Panc1 (cell line): ENCODE measurements around the gene ARFIP1. TPM values are rescaled to one million over a fixed set of nuclear protein-coding genes. Genes with fewer than 3 reads are reported as not detected.

ENCODE experiments used
- ATAC-seq: fragments of 200-7000 bp; cut with Tn5 transposase; 2 replicates; pipeline ENCODE4 v1.9.1; 2020; ENCODE audit warnings: mild to moderate bottlenecking, moderate library complexity
- BruUV-seq: library from RNA; stranded (reverse); fragments of 400-500 nt; replicated peaks from 2 replicates; lab custom pipeline; 2021; lab: Mats Ljungman, UMichigan
- CTCF ChIA-PET: fragments of 300-600 bp; sonication (Branson Sonifier 250); formaldehyde crosslinking; loops from one replicate; lab custom pipeline; 2022; ENCODE audit warnings: antibody characterized with exemption; lab: Charles Lee
- POLR2A ChIA-PET: fragments of 300-600 bp; sonication (Branson Sonifier 250); formaldehyde crosslinking; loops from one replicate; lab custom pipeline; 2022; ENCODE audit warnings: antibody characterized with exemption; lab: Charles Lee
- DNase-seq: peaks from one replicate; pipeline ENCODE4 v3.0.0-alpha.2; 2010; ENCODE audit warnings: low read depth, low spot score
- H3K27ac ChIP-seq: 2 replicates; pipeline ENCODE4 v1.5.1; 2011; ENCODE audit warnings: mild to moderate bottlenecking, low read length, inconsistent platforms
- H3K27me3 ChIP-seq: fragments of 200-500 bp; sonication (Bioruptor generic); 2 replicates; pipeline ENCODE4 v1.6.0; 2014; ENCODE audit warnings: low read length, inconsistent platforms; ENCODE audit not compliant: control insufficient read depth, insufficient read depth
- H3K36me3 ChIP-seq: fragments of 200-500 bp; sonication (Bioruptor generic); 2 replicates; pipeline ENCODE4 v1.5.1; 2014; ENCODE audit warnings: inconsistent platforms, mild to moderate bottlenecking, low read length, moderate library complexity; ENCODE audit not compliant: control insufficient read depth, insufficient read depth
- H3K4me1 ChIP-seq: 2 replicates; pipeline ENCODE4 v1.5.1; 2011; ENCODE audit warnings: inconsistent platforms, mild to moderate bottlenecking, low read length, moderate library complexity; ENCODE audit not compliant: control insufficient read depth, insufficient read depth
- H3K4me3 ChIP-seq, 2 experiments: 2 replicates each; pipeline ENCODE4 v1.5.1; 2011 to 2012; ENCODE audit warnings: low read depth in 2 of 2, low read length in 2 of 2, mild to moderate bottlenecking in 2 of 2, inconsistent platforms in 1 of 2, moderate library complexity in 1 of 2
- H3K9me3 ChIP-seq: fragments of 200-500 bp; sonication (Bioruptor generic); 2 replicates; pipeline ENCODE4 v1.5.1; 2014; ENCODE audit warnings: low read depth, mild to moderate bottlenecking, inconsistent platforms, low read length, moderate library complexity; ENCODE audit not compliant: control insufficient read depth, insufficient read depth
- CTCF ChIP-seq: fragments of 450-650 bp; IDR thresholded peaks from 2 replicates; pipeline ENCODE4 v1.5.1; 2017; ENCODE audit warnings: mild to moderate bottlenecking
- POLR2AphosphoS5 ChIP-seq: IDR thresholded peaks from 2 replicates; pipeline ENCODE4 v1.6.1; 2012; ENCODE audit warnings: mild to moderate bottlenecking, low read depth, low read length, moderate library complexity
- SIN3A ChIP-seq: IDR thresholded peaks from 2 replicates; pipeline ENCODE4 v1.6.1; 2012; ENCODE audit warnings: low read depth, mild to moderate bottlenecking, low read length, moderate library complexity, borderline replicate concordance; ENCODE audit not compliant: insufficient read depth
- TCF7L2 ChIP-seq: IDR thresholded peaks from 2 replicates; pipeline ENCODE4 v1.6.1; 2011; ENCODE audit warnings: mild to moderate bottlenecking, low read depth, low read length, inconsistent platforms
- in situ Hi-C: cut with HindIII; loops from 2 replicates; pipeline ENCODE4 v1.10.0; 2016; ENCODE audit warnings: low sequenced_read_pairs, low pct_unique_long_range_greater_than_20kb
- intact Hi-C: fragments of 100-400 bp; cut with micrococcal nuclease; formaldehyde crosslinking; loops from one replicate; pipeline ENCODE4 v1.10.0; 2022; ENCODE audit not compliant: unreplicated experiment
- total RNA-seq: library from RNA; stranded (reverse); gene quantifications from one replicate; pipeline ENCODE4 v1.2.1, GENCODE V29; 2021; ENCODE audit not compliant: unreplicated experiment
- TF ChIP-seq, protein P1 (sequence below), 2 experiments: IDR thresholded peaks; 2 replicates each; pipeline ENCODE4 v1.6.1; 2011 to 2012; ENCODE audit warnings: low read depth in 2 of 2, control low read depth in 1 of 2, low read length in 1 of 2, mild to moderate bottlenecking in 1 of 2, moderate library complexity in 1 of 2; ENCODE audit not compliant: insufficient read depth in 1 of 2

The ARFIP1 gene
- total RNA-seq, 1 experiment from 2014 or later: 22.2 TPM

DNA sequence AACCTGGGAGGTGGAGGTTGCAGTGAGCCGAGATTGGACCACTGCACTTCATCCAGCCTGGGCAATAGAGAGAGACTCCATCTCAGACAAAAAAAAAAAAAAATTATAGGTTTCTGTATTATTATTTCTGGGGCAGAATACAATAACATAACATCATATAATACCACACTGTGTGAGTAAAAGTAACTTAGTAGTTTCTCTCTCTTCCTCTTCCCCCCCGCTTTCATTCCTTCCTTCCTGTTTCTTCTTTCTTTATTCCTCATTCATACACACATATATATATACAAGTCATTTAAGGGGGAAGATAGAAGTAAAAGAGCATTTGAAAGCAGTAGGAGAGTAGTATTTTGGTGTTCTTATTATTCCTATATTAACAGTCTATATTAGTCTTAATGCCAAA lies 100.5 kb downstream of the ARFIP1 start:
- no peaks in the 10 kb centered on the region for H3K36me3 ChIP-seq
- no peaks in the 10 kb centered on the region for H3K27me3 ChIP-seq
- intact Hi-C loops: no loop called here
- H3K27ac ChIP-seq: no peak overlapping the region
- ChIA-PET CTCF (no interaction called here), POLR2A (no interaction called here)
- no peaks in the 10 kb centered on the region for H3K9me3 ChIP-seq
- H3K4me3 ChIP-seq: no peak overlapping the region
- in situ Hi-C loops: no loop called here
- no peak for DNase-seq
- TF ChIP-seq TCF7L2: no peak
- TF ChIP-seq POLR2AphosphoS5: no peak
- no peak for TF ChIP-seq CTCF
- TF ChIP-seq SIN3A: no peak
- TF ChIP-seq, protein P1, sequence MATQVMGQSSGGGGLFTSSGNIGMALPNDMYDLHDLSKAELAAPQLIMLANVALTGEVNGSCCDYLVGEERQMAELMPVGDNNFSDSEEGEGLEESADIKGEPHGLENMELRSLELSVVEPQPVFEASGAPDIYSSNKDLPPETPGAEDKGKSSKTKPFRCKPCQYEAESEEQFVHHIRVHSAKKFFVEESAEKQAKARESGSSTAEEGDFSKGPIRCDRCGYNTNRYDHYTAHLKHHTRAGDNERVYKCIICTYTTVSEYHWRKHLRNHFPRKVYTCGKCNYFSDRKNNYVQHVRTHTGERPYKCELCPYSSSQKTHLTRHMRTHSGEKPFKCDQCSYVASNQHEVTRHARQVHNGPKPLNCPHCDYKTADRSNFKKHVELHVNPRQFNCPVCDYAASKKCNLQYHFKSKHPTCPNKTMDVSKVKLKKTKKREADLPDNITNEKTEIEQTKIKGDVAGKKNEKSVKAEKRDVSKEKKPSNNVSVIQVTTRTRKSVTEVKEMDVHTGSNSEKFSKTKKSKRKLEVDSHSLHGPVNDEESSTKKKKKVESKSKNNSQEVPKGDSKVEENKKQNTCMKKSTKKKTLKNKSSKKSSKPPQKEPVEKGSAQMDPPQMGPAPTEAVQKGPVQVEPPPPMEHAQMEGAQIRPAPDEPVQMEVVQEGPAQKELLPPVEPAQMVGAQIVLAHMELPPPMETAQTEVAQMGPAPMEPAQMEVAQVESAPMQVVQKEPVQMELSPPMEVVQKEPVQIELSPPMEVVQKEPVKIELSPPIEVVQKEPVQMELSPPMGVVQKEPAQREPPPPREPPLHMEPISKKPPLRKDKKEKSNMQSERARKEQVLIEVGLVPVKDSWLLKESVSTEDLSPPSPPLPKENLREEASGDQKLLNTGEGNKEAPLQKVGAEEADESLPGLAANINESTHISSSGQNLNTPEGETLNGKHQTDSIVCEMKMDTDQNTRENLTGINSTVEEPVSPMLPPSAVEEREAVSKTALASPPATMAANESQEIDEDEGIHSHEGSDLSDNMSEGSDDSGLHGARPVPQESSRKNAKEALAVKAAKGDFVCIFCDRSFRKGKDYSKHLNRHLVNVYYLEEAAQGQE (IDR thresholded peaks at IDR 0.05; ENCODE audit: insufficient read depth in 1 of 2, low read depth in 2 of 2, low read length in 1 of 2): no peak
- no peaks in the 10 kb centered on the region for H3K4me1 ChIP-seq
- no TSS peak for BruUV-seq
- ATAC-seq: no peak

GRCh38 chr4:152881974-152882373 lies 102.2 kb downstream of the ARFIP1 start:
- ATAC-seq (no peak), DNase-seq (no peak)
- in situ Hi-C loops: no loop called here
- H3K36me3 ChIP-seq: no peaks in the 10 kb centered on the region
- H3K27me3 ChIP-seq: no peaks in the 10 kb centered on the region
- intact Hi-C loops: no loop called here
- CTCF ChIA-PET: no interaction called here
- POLR2A ChIA-PET: no interaction called here
- H3K9me3 ChIP-seq: no peaks in the 10 kb centered on the region
- BruUV-seq: no TSS peak
- no peak overlapping the region for H3K27ac ChIP-seq
- TF ChIP-seq, protein P1 (IDR thresholded peaks at IDR 0.05; ENCODE audit: insufficient read depth in 1 of 2, low read depth in 2 of 2, low read length in 1 of 2): no peak
- TF ChIP-seq CTCF (no peak), TCF7L2 (no peak), SIN3A (no peak), POLR2AphosphoS5 (no peak)
- H3K4me1 ChIP-seq: no peaks in the 10 kb centered on the region
- no peak overlapping the region for H3K4me3 ChIP-seq
